T-helper 22 cell (primary cell): ENCODE results near the gene LSM7.

Source experiments
- DNase-seq: peaks from one replicate; pipeline ENCODE4 v3.0.0-alpha.2; 2020; ENCODE audit warnings: low read depth

The LSM7 gene

DNA sequence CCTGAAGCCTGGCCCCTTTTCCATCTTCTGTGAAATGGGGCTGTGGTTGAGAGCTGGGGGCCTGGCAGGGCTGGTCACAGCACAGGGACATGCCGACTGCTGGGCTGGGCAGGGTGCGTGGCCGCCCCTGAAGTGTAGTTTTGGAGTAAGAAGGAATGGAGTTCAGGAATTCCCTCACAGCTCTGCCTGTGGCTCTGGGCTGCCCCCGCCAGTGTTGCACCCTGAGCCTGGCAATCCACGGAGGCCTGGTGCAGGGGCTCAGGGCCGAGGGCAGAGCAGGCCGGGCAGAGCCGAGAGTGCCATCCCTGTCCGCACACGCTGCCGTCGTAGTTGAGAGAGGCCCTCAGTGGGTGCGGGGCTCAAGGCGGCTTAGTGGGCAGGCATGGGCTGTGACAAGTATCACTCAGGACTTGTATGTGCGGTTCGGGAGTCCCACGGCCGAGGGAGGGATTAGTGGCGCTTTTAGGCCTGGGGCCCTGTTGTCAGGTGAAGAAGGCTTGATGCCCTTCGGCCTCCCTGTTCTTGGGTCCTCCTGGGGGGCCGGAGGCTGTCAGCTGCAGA is 9.7 kb upstream of the LSM7 start:
- DNase-seq, result no peak

DNA sequence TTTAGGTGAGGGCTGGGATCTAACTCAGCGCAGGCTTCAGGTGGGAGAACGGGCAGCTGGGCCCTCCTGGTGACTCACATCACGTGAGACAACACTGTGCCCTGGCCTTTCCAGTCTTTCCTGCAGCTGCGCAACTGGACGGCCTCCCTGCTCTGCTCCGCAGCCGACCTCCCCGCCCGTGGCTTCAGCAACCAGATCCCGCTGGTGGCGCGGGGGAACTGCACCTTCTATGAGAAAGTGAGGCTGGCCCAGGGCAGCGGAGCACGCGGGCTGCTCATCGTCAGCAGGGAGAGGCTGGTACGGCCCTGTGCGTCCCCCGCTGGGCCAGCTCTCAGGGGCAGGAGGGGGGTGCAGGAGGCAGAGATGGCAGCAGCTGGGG is 8.9 kb upstream of the LSM7 start:
- DNase-seq, result no peak

DNA sequence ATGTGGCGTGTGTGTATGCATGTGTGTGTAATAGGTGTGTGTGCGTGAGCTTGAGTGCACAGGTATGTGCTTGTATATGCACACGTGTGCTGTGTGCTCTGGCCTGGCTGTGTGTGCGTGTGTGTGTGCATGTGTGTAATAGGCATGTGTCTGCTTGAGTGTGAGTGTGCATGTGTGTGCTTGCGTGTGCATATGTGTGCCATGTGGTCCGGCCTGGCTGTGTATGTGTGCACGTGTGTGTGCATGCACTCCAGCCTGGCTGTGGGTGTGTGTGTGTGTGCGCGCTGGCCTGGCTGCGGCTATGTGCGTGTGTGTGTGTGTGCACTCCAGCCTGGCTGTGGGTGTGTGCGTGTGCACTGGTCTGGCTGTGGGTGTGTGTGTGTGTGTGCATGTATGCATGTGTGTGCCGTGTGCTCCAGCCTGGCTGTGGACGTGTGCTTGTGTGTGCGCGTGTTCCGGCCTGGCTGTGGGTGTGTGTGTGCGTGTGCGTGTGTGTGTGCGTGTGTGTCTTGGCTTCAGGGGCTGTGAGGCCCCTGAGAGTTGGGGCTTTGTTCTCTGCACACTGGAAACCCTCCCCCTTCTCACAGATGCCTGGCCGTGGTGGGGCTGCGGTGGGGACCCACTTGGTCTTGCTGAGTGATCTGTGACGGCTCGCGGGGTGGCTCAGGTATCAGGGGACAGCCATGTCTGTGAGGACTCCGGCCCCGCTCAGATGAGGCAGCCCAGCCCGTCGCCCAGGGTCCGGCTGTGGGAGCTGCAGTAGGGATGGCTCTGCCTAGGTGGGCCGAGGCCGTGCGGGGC is 8.3 kb upstream of the LSM7 start:
- DNase-seq, result no peak

DNA sequence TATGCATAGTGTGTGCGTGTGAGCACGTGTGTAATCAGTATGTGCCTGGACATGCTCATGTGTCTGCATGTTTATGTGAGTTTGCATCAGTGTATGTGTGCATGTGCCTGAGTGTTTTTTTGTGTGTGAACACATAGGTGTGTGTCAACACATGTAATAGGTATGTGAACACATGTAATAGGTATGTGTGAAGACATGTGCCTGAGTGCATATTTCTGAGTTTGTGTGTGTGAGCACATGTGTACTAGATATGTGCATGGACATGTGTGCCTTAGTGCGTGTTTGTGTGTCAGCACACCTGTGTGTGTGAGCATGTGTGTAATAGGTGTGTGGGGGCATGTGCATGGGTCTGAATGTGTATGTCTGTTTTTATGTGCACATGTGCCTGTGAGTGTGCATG is 7.5 kb upstream of the LSM7 start:
- DNase-seq, result no peak

DNA sequence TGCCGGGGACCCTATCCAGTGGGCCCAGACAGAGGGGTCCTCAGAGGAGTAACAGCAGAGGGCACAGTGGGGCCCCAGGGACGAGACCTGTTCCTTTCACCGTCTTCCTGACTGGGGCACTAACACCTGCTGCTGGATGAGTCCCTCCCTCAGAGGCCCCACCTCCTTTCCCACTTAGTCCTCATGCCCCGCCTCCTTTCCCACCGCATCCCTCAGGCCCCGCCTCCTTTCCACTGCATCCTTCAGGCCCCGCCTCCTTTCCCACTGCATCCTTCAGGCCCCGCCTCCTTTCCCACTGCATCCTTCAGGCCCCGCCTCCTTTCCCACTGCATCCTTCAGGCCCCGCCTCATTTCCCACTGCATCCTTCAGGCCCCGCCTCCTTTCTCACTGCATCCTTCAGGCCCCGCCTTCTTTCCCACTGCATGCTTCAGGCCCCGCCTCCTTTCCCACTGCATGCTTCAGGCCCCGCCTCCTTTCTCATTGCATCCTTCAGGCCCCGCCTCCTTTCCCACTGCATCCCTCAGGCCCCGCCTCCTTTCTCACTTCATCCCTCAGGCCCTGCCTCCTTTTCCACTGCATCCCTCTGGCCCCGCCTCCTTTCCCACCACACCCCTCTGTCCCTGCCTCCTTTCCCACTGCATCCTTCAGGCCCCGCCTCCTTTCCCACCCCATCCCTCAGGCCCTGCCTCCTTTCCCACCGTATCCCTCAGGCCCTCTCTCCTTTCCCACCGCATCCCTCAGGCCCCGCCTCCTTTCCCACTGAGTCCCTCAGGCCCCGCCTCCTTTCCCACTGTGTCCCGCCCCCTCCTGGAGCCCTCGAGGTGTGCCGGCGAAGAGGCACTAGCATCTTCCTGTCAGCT is 6.8 kb upstream of the LSM7 start:
- DNase-seq, result no peak

DNA sequence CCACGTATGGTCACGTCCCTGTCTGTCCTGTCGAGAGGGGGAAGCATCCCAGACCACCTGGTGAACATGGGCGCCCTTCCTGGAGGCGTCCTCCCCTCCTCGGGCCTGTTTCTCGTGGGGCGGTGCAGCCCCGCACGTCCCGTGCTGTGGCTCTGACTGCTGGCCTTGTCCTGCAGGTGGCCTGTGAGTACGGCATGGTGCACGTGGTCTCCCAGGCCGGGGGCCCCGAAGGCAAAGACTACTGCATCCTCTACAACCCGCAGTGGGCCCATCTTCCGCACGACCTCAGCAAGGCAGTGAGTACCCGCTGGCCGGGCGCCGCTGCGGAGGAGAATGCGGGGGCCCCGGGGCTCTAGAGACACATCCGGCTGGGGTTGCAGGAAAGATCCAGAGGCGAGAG is 6.0 kb upstream of the LSM7 start:
- no peak for DNase-seq

DNA sequence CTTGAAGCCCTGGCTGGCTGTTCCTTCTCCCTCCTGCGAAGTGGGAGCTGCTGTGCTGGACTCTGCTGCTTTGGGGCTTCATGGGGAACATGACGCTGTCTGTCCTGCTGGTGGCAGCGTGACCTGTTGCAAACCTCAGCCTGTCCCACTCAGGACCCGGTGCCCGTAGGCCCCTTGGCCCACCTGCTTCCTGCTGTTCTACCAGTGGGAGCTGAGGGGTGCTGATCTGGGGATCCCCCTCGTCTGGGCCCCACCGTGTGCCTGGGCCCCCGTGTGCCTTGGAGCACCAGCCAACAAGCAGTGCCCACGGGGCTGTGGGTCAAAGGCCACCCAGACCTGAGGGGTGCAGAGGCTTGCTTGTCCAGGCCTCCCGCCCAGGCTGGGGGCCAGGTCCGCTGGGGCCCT is 5.4 kb upstream of the LSM7 start:
- no peak for DNase-seq

DNA sequence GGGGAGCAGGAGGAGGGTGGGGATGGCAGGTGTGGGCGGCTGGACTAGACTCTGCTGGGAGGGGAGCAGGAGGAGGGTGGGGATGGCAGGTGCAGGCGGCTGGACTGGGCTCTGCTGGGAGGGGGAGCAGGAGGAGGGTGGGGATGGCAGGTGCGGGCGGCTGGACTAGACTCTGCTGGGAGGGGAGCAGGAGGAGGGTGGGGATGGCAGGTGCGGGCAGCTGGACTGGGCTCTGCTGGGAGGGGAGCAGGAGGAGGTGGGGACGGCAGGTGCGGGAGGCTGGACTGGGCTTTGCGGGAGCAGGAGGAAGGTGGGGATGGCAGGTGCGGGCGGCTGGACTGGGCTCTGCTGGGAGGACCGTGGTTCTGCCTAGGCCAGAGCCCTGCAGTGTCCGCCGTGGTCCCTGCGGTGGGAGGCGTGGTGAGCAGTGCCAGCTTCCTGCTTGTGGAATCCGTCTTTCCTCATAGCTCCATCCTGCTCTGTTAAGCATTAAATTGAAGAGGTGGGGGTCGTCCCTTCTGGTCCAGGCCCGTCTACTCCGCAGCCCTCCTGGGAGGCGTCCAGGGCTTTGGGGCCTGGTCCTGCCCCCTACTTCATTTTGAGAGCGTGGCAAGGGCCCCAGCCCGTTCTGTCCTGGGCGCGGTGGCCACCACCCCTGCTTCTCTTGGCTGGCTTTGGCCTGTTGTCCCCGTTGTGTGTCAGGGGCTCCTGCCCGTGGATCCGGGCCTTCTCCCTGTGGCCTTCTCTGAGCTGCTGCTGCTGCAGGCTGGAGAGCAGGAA is 4.8 kb upstream of the LSM7 start:
- no peak for DNase-seq

DNA sequence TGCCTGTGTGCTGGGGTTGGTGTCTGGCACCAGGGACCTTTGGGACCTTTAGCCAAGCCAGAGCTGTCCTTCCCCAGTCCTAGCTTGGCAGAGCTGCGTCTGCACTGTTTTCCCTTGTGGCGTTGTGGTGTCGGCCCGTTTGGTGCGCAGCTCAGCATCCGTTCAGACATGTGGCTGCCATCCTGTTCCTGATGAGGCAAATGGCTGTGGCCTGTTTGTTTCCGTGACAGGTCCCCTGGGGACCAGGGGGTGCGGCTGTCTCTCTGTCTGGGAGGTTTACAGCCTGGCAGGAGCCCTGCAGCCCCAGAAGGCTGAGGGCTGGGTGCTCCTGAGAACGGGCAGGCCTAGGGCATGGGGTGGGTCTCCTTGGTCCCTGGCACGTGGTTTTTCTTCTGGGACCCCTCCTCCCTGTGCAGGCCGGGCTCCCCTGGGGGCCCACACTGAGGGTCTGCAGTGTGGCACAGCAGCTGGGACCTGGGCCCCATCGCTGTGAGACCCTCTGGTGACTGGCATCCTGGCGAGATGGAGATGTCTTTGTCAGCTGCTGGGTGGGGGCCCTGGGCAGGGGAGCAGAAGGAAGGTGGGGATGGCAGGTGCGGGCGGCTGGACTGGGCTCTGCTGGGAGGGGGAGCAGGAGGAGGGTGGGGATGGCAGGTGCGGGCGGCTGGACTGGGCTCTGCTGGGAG is 4.1 kb upstream of the LSM7 start:
- no peak for DNase-seq

DNA sequence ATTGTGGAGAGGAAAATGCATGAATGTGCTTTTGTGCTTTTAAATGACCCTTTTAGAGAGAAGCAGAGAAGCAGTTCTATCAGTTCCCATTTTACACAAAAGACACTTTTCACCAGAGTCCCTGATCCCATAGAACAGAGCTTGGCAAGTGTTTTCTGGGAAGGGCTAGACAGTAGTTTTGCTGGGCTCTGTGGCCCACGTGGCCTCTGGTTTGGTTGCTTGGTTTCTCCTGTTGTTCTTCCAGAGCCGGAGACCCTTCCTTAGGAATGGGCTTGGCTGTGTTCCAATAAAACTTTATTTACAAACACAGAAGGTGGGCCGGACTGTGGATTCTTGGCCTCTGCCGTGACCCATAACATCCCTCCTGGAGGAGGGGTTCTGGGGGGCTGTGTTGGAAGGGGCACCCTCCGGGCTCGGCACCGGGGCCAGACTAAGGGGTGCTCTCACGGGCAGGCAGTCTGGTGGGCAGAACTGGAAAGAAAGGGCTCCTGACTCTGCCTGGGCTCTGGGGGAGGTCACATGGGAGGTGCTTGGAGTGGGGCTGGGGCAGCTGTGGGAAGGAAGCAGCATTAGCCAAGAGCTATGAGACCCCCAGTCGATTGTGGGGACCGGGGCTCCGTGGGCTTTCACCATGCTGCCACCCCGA is 3.3 kb upstream of the LSM7 start:
- DNase-seq, result no peak

DNA sequence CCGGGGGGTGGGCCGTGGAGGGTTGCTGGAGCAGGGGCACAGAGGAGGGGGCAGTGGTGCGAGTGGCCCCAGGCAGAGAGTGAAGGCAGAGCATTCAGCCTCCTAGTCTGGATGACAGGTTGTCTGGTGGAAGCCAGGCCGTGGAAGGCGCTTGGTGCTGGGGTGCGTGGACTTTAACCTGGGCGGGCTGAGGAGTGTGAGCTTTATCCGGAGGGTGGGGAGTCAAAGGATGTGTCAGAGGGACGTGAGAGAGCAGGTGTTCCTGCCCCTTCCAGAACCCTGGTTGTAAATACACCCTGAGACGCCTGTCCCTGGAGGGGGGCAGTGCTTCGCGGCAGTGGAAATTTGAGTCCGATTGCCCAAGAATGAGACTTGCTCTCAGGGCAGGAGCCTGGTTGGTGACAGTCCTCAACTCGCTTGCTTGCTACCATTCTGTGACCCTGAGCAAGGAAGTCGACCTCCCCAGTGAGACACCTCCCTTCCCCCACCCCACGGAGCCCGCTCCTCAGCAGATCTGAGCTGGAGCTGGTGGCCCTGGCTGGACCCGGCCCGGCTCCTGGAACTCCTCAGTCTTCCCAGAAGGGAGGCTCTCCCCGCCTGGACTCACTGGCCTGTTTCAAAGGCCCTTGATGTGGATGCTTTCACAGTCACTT is 2.4 kb upstream of the LSM7 start:
- DNase-seq, result no peak

DNA sequence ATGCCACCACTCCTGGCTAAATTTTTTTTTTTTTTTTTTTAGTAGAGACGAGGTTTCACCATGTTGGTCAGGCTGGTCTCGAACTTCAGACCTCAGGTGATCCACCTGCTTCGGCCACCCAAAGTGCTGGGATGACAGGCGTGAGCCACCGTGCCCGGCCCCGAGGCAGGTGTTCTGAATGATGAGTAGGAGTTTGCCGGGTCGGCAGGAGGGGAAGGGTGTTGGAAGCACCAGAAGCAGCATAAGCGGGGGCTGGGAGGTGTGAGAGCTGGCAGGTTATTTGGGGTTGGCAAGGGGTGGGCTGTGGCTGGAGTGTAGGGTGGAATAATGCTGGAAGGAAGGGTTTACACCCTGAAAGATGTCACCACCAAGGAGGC is 1.9 kb upstream of the LSM7 start:
- no peak for DNase-seq

DNA sequence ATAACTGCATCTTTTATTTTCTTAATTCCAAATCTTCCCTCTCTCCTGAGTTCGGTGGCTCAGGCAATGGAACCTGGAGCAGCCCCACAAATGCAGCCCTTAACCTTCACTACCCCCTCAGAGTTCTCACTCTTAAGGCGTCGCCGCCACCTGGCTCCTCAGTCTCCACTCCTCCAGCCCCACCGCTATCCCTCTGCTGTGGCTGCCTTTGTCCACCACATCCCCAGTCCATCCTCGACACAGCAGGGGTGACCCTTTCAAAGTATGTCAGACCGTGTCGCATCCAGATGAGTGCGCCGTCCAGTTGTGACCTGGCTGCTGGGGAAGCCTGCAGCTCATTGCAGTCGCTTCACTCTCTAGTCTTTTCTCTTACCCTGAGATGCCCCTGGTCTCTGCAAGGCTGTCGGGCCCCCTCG is 1.1 kb upstream of the LSM7 start:
- no peak for DNase-seq

DNA sequence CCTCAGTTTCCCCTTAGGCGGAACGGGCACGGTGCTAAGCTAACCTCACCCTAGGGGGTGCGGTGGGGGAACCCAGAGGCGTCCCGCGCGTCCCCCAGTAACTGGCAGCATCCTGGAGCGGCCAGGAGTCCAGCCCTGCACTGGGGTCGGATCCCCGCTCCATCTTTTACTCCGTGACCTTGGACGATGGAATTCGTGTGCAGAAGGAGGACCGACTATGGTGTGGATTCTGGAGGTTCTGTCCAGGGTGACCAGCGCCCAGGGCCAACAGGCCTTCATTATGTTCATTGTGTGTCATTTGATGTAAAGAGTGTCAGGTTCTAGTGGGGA is 728 bp upstream of the LSM7 start:
- DNase-seq, result no peak

DNA sequence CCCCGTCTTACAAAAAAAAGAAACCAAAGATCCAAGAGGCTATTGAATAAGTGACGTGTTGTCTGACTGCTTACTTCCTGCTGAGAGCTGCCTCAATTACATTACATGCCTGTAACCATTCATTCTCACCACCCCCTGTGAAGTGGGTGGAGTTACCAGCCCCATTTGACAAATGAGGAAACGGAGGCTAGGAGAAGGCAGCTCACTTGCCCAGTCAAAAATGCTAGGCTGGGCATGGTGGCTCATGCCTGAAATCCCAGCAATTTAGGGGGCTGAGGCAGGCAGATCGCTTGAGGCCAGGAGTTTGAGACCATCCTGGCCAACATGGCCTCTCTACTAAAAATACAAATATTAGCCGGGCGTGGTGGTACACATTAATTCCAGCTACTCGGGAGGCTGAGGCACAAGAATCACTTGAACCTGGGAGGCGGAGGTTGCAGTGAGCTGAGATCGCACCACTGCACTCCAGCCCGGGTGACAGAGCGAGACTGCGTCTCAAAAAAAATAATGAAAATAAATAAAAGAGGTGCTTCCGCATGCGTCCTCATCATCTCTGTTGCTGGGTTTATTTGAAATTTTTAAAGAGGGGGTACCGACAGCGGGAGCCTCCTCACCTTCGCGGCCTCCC is 499 bp downstream of the LSM7 start:
- peak; percentile 55 for DNase-seq

DNA sequence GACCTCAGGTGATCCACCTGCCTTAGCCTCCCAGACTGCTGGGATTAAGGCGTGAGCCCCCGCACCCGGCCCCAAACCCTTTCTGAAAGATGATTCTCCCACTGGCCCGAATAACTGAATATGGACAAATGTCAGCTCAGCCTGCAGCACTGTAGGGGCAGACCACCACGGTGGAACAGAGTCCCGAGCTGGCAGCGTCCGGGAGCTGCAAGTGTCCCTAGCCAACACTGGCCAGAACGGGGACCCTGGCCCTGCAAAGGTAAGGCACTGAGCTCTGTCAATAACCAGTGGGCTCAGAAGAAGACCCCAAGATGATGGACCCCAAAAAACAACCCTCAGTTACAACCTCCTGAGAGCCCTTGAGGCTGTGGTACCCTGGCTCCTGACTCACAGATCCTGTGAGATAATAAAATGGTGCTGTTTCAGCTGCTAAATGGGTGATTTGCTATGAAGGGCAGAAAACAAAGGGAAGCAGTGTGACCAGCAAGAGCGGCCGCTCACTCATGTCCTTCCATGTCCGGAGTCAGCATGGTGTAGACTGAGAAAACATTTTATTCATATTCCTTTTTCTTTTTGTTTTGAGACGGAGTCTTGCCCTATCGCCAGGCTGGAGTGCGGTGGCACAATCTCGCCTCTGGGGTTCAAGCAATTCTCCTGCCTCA is 1.6 kb downstream of the LSM7 start:
- no peak for DNase-seq

DNA sequence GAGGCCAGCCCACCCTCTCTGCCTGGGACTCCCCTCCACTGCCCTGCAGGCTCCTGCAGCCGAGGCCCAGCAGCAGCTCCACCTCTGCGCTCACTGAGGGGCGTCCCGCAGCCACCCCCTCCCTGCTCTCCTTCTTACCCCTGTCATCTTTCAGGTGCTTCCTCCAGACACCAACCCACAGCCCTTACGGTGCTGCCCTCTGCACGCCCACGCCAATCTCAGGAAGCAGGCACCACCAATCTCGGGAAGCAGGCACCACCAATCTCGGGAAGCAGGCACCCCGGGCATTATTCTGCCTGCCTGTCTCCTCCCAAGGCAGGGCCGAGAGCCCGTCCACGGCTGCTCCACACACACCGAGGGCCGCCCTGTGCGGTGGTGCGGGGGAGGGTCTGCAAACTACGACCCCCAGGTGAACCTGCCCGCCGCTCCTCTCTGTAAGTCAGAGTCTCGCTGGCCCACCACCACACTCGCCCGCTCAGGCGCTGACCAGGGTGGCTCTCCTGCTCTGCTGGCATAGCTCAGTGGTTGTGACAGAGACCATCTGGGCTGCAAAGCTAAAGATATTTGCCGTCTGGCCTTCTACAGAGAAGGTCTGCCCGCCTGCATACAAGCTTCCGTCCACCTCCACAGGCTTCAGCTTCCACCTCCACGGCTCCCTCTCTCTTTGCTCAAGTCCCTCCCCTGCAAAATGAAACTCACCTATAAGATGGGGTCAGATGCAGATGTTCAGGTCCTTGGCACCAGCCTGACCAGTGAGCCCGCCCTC is 2.9 kb downstream of the LSM7 start:
- DNase-seq, result no peak

DNA sequence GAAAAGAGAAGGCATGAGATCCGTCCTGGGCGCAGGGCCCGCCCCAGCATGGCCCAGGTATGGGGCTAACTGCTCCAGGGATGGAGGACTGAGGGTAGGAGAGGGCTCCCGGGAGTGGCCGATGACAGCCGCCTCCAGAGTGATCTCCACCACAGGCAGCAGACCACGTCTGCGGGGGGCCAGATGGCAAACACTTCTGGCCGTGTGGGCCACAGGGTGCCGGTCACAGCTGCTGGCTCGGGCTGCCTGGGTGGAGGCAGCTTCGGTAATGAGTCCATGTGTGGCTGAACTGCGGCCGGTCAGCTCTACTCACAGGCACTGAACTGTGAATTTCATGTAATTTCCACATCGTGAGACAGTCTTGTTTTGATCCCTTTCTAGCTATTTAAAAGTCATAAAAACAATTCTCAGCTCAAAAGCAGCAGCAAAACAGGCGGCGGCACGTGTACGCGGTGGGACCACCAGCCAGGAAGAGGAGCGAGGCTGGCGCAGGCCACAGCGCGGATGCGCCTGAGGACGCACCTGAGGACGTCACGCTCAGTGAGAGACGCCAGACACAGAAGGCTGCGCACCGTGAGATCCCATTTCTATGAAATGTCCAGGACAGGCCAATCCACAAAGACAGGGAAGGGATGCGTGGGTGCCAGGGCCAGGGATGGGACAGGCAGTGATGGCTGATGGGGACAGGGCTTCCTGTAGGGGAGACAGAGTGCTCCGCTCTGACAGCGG is 4.0 kb downstream of the LSM7 start:
- no peak for DNase-seq
